Measurements from ENCODE around the gene TXN2. TPM values are rescaled to one million over a fixed set of nuclear protein-coding genes. Genes with fewer than 3 reads are reported as not detected.

Gene TXN2
- total and polyA plus RNA-seq, 2 of the 4 experiments (the other 2 are of a cell fraction), result 49.6 to 166 TPM

DNA sequence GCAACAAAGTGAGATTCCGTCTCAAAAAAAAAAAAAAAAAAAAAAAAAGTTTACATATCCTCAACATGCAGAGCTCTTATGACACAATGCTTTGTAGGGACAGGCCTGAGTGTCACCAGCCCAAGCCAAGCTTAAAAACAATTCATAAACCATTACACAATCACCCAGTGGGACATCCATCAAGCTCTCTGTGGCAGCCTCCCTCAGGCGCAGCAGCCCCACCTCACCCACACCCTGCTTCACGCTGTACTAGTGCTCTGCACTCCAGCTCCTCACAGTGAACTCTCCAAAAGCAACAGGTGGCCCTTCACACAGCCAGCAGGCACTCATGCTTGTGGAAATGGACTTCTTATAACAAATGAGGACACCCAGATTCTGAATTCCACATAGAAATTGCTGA, 28.9 kb upstream of the TXN2 start:
- Histone ChIP-seq H4K20me1 (ENCODE audit: insufficient read depth, low read length) (peaks cover 27% of the 10 kb centered on the region), H2BK120ac (ENCODE audit: low read depth, low read length) (no peak overlapping the region), H2BK15ac (ENCODE audit: low read depth, low read length) (no peak overlapping the region), H3K27me3 (ENCODE audit: control insufficient read depth, insufficient read depth, low read length) (no peaks in the 10 kb centered on the region), H3K4ac (ENCODE audit: low read depth, low read length) (no peak overlapping the region), H3K4me1 (ENCODE audit: control insufficient read depth, insufficient read depth, low read length) (no peaks in the 10 kb centered on the region), H3K9me3 (ENCODE audit: control insufficient read depth, insufficient read depth, low read length) (no peaks in the 10 kb centered on the region), H3K27ac (ENCODE audit: insufficient read depth, low read length) (no peak overlapping the region), H3K23ac (ENCODE audit: low read depth, low read length) (no peak overlapping the region), H3K79me1 (ENCODE audit: low read depth in 1 of 2, low read length in 2 of 2) (peaks cover 3 to 19% of the 10 kb centered on the region in 2 experiments; a peak in 2 of 4 replicates), H3K9me1 (ENCODE audit: insufficient read depth, low read length) (peaks cover 12% of the 10 kb centered on the region), H3K18ac (ENCODE audit: low read depth, low read length) (no peak overlapping the region), H3K4me3 (ENCODE audit: insufficient read depth, low read depth, low read length) (no peak overlapping the region), H2AK9ac (replicated peaks; ENCODE audit: low read depth, low read length, poor library complexity) (no peak overlapping the region), H4K91ac (ENCODE audit: insufficient read depth, low read depth, low read length) (no peak overlapping the region), H4K8ac (ENCODE audit: low read depth in 2 of 2, low read length in 2 of 2) (no peak overlapping the region), H3K36me3 (ENCODE audit: control insufficient read depth, insufficient read depth, low read length) (peaks cover 43% of the 10 kb centered on the region), H2AK5ac (ENCODE audit: low read depth, low read length) (no peak overlapping the region), H3K4me2 (ENCODE audit: low read depth, low read length) (no peak overlapping the region), H3K14ac (replicated peaks; ENCODE audit: low read depth, low read length) (no peak overlapping the region), H3K9ac (ENCODE audit: low read depth, low read length) (no peak overlapping the region), H3K56ac (ENCODE audit: extremely low read depth, insufficient read depth, low read length) (no peak overlapping the region), H2AFZ (replicated peaks; ENCODE audit: low read length, poor library complexity) (no peak overlapping the region), H4K5ac (ENCODE audit: low read depth, low read length) (no peak overlapping the region), H2BK20ac (ENCODE audit: low read depth, low read length) (no peak overlapping the region), H2BK5ac (ENCODE audit: low read depth, low read length, poor library complexity, severe bottlenecking) (no peak overlapping the region)
- in situ Hi-C loops (cut with MboI; ENCODE audit: low sequenced_read_pairs), result loop anchor here (25.0 kb wide), 1 partner anchor 1198 kb away; no protein-coding TSS in a partner anchor
- ATAC-seq (ENCODE audit: low read depth), result no peak
- POLR2A ChIA-PET (ENCODE audit: unreplicated experiment), result interaction anchor here (0.8 kb wide), 1 partner anchor 11 kb away, joined by 4 read pairs; no protein-coding TSS in a partner anchor
- intact Hi-C loops (cut with micrococcal nuclease), result no loop called here
- CTCF ChIA-PET, result interaction anchor here (0.6 to 2.1 kb wide), 3 partner anchors 11 to 1669 kb away, joined by 3 to 7 read pairs (median 4); no protein-coding TSS in a partner anchor
- 80% methylated on average over 1 of the region's 3 CpGs; no CpG with 5 or more reads in 1 of the 2 experiments for WGBS, 2 experiments (ENCODE audit: extremely low coverage in 2 of 2, insufficient read length in 1 of 2)
- no TSS peak for BruUV-seq (replicated peaks)
- dilution Hi-C loops (cut with HindIII; ENCODE audit: low sequenced_read_pairs, unreplicated experiment), result no loop called here
- no peak for DNase-seq
- TF ChIP-seq RCOR1 (IDR thresholded peaks at IDR 0.05; ENCODE audit: insufficient replicate concordance, low read length), result no peak
- no peak for TF ChIP-seq SMC3 (IDR thresholded peaks at IDR 0.05; ENCODE audit: low read depth, low read length)
- TF ChIP-seq MXI1 (IDR thresholded peaks at IDR 0.05; ENCODE audit: borderline replicate concordance, low read depth, low read length), result no peak
- TF ChIP-seq, protein P1, sequence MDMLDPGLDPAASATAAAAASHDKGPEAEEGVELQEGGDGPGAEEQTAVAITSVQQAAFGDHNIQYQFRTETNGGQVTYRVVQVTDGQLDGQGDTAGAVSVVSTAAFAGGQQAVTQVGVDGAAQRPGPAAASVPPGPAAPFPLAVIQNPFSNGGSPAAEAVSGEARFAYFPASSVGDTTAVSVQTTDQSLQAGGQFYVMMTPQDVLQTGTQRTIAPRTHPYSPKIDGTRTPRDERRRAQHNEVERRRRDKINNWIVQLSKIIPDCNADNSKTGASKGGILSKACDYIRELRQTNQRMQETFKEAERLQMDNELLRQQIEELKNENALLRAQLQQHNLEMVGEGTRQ (IDR thresholded peaks at IDR 0.05; ENCODE audit: low read depth, low read length), result no peak
- TF ChIP-seq NFE2L2 (IDR thresholded peaks at IDR 0.05; ENCODE audit: low read depth, low read length), result no peak

All from IMR-90 (cell line).